NT2/D1 (cell line): ENCODE results near the gene RAPGEF4.

Experiments used
- DNase-seq: peaks from one replicate; pipeline ENCODE4 v3.0.0-alpha.2; 2011; ENCODE audit warnings: low read depth, low spot score
- H3K27me3 ChIP-seq: 2 replicates; pipeline ENCODE4 v1.6.0; 2011; ENCODE audit warnings: mild to moderate bottlenecking; ENCODE audit not compliant: insufficient read length, insufficient read depth
- H3K36me3 ChIP-seq: 2 replicates; pipeline ENCODE4 v1.6.1; 2011; ENCODE audit warnings: mild to moderate bottlenecking, low read length, mixed read lengths; ENCODE audit not compliant: insufficient read depth, insufficient read length
- H3K4me1 ChIP-seq: 2 replicates; pipeline ENCODE4 v1.5.1; 2011; ENCODE audit not compliant: insufficient read depth, insufficient read length
- H3K4me3 ChIP-seq: 2 replicates; pipeline ENCODE4 v1.5.1; 2011; ENCODE audit warnings: low read depth; ENCODE audit not compliant: insufficient read length
- H3K9ac ChIP-seq: 2 replicates; pipeline ENCODE4 v1.6.0; 2011; ENCODE audit warnings: low read depth; ENCODE audit not compliant: insufficient read length
- H3K9me3 ChIP-seq: 2 replicates; pipeline ENCODE4 v1.5.1; 2011; ENCODE audit warnings: mild to moderate bottlenecking, low read length; ENCODE audit not compliant: insufficient read depth
- SUZ12 ChIP-seq: IDR thresholded peaks from 2 replicates; pipeline ENCODE4 v1.6.1; 2011; ENCODE audit not compliant: insufficient read length, insufficient read depth; ENCODE audit errors: extremely low read depth
- YY1 ChIP-seq: IDR thresholded peaks from 2 replicates; pipeline ENCODE4 v1.6.1; 2011; ENCODE audit not compliant: insufficient read length, insufficient read depth
- ZNF274 ChIP-seq: IDR thresholded peaks from 2 replicates; pipeline ENCODE4 v1.6.1; 2011; ENCODE audit warnings: mild to moderate bottlenecking, low read depth, low read length

The RAPGEF4 gene

DNA sequence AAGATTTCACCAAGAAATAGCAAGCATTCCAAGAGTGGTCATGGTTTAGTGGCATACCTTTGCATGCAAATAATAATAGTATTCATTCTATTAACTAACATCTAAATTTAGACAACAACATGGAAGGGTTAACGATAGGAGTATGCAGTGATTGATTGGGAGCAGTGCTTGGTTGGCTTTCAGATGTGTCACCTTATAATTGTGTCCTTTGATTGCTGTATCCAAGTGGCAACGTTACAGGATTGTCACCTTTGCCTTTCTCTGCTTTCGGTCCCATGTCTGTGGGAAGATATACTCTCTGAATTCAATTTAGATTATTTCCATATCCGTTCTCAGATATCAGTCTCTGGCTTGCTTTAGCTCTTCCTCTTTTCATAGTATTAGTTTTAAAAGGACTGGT, 187.2 kb downstream of the RAPGEF4 start:
- Histone ChIP-seq H3K9me3 (no peaks in the 10 kb centered on the region), H3K9ac (no peak overlapping the region), H3K36me3 (no peaks in the 10 kb centered on the region), H3K4me3 (no peak overlapping the region), H3K4me1 (no peaks in the 10 kb centered on the region), H3K27me3 (no peaks in the 10 kb centered on the region)
- TF ChIP-seq YY1 = no peak
- TF ChIP-seq SUZ12 = no peak
- TF ChIP-seq ZNF274 = no peak
- DNase-seq = no peak

DNA sequence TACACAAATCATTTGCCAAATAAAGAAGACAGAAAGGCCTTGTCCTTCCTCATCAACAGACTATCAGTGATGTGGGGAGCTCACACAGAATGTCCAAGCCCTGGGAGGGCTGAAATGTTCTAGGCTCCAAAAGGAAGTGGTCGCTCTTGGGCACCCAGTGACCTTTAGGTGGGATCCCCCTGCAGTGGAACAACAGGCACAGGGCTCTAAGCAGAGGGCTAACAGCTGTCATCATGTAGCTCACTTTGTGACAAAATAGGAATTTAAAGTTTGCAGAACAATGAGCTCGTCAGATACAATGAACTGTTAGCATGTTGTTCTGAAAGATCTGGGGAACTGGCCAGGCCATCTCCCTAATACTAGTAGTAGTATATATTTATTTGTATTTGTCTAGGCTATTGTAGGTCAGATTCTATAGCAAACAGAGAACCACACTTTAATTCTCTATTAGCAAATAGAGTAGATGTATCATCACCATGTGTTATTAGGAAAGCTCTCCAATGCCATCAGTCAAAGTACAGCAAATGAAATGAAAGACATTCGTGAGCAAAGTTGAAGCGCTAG, 188.5 kb downstream of the RAPGEF4 start:
- Histone ChIP-seq H3K9me3 (no peaks in the 10 kb centered on the region), H3K4me1 (no peaks in the 10 kb centered on the region), H3K9ac (no peak overlapping the region), H3K36me3 (no peaks in the 10 kb centered on the region), H3K4me3 (no peak overlapping the region), H3K27me3 (no peaks in the 10 kb centered on the region)
- DNase-seq = no peak
- TF ChIP-seq YY1 = no peak
- TF ChIP-seq ZNF274 = no peak
- no peak for TF ChIP-seq SUZ12

DNA sequence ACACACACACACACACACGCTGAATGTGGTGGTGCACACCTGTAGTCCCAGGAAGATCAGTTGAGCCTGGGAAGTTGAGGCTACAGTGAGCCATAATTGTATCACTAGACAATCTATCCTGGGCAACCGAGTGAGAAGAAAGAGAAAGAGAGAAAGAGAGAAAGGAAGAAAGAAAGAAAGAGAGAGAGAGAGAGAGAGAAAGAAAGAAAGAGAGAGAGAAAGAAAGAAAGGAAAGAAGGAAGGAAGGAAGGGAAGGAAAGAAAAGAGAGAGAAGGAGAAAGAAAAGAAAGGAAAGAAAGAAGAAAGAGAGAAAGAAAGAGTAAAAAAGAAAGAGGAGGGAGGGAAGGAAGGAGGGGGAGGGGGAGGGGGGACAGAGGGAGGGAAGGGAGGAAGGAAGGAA, 190.0 kb downstream of the RAPGEF4 start:
- H3K27me3 ChIP-seq = no peaks in the 10 kb centered on the region
- H3K4me1 ChIP-seq = no peaks in the 10 kb centered on the region
- no peak overlapping the region for H3K9ac ChIP-seq
- DNase-seq = no peak
- no peak for TF ChIP-seq SUZ12
- TF ChIP-seq ZNF274 = no peak
- no peak for TF ChIP-seq YY1
- no peaks in the 10 kb centered on the region for H3K9me3 ChIP-seq
- H3K4me3 ChIP-seq = no peak overlapping the region
- H3K36me3 ChIP-seq = no peaks in the 10 kb centered on the region

DNA sequence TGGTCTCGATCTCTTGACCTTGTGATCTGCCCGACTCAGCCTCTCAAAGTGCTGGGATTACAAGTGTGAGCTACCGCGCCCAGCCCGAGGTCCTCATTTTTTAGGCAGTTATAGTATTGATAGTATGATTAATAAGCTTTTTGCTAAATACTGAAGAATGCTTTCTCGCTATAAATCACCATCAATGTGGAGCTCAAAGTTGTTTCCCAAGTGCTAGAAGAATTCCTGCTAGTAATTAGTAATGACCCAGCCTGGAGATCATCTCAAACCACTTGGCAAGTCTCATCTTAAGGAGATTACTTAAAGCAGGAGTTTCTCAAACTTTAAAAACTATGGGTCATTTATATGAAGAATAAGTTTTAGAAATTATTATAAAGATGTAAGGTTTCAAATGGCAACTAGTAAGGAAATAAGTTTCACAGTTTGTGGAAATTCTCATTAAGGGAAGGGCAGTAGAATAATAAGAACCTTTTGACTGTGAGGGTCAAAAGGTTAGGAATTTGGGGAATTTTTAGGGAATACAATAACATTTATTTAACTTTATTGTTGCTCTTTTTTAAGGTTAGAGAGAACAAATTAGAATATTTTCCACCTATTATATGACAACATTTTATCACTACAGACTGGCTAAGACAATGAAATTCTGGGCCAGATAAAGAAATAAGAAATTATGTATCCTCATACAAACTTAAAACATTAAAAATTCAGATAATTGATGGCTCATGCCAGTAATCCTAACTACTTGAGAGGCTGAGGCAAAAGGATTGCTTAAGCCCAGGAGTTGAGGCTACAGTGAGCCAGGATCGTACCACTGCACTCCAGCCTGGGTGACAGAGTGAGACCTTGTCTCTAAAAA, 191.4 kb downstream of the RAPGEF4 start:
- H3K4me3 ChIP-seq = no peak overlapping the region
- no peak for TF ChIP-seq ZNF274
- no peak for TF ChIP-seq YY1
- TF ChIP-seq SUZ12 = no peak

DNA sequence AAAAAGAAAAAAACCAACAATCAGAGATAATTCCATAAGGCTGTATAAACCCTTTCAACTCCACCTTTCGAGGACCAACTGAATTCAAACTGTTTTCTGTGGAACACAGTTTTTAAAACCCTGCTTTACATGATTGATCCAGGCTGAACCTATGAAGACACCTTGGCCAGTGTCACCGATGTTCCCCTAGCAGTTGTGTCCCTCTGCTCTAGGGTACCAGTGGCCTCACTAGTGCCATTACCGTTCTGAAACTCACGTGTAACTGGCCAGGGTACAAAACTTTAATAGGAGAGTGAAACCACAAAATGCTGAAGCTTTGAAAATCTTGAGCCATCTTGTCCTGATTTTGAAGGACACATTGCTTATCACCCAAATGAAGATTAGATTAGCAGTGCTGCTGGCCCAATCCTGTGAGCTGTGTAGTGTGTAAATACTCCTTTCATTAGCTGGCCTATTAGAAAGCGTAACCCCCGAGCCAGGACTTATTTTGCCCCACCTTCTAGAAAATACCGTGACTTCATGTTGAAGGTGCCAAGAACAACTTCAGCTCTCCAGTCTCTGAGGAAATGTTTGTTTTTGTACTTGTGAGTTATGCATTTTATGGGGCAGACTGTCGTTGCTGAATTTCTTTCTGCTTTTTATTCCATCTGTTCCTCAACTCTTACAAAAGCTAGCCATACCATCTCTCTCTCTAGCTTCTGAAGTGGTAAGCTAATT, 192.2 kb downstream of the RAPGEF4 start:
- Histone ChIP-seq H3K36me3 (no peaks in the 10 kb centered on the region), H3K4me3 (no peak overlapping the region), H3K4me1 (no peaks in the 10 kb centered on the region), H3K27me3 (no peaks in the 10 kb centered on the region), H3K9me3 (no peaks in the 10 kb centered on the region), H3K9ac (no peak overlapping the region)
- DNase-seq = no peak
- no peak for TF ChIP-seq SUZ12
- no peak for TF ChIP-seq YY1
- TF ChIP-seq ZNF274 = no peak

More for the DNA sequence above, 191.4 kb downstream of the RAPGEF4 start:
- Histone ChIP-seq H3K9ac (no peak overlapping the region), H3K4me1 (no peaks in the 10 kb centered on the region), H3K36me3 (no peaks in the 10 kb centered on the region), H3K27me3 (no peaks in the 10 kb centered on the region), H3K9me3 (no peaks in the 10 kb centered on the region)
- DNase-seq = no peak

DNA sequence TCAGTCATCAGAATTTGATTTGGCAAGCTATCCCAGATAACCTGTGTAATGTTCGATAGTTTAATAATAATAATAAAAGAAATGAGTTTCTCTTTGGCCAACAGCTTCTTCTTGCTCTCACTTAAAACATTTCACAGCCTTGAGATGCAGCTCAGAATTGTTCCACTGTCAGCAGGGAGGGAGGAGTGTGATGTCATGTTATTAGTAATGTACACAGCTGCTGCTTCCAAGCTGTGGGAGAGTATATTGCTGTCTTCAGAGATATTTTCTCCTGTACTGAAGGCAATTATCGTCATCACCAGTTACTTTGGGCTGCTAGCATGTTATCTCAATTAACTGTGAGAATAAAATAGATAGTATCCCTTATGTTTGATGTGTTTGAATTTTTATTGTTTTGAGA, 193.1 kb downstream of the RAPGEF4 start:
- no peak for DNase-seq
- no peaks in the 10 kb centered on the region for H3K27me3 ChIP-seq
- TF ChIP-seq YY1 (no peak), SUZ12 (no peak), ZNF274 (no peak)
- no peaks in the 10 kb centered on the region for H3K4me1 ChIP-seq
- no peak overlapping the region for H3K9ac ChIP-seq
- no peaks in the 10 kb centered on the region for H3K9me3 ChIP-seq
- no peaks in the 10 kb centered on the region for H3K36me3 ChIP-seq
- H3K4me3 ChIP-seq = no peak overlapping the region

DNA sequence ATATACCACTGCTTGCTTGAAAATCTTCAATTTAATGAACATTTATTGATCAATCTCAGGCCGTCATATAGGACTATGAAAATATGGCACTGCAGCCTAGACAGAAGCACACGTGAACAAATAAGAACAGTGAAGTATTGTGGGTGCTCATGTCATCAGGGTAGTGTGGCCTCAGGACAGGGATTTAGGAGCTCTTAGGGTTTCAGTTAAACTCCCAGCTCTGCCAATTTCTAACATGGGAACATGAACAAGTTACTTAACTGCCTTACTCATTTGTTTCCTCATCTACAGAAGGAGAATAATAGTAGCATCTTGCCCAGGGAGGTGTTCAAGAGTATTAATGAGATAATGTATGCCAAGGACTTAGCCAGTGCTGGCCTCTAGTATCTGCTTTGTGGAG, 194.0 kb downstream of the RAPGEF4 start:
- H3K27me3 ChIP-seq = no peaks in the 10 kb centered on the region
- H3K4me1 ChIP-seq = no peaks in the 10 kb centered on the region
- TF ChIP-seq YY1 = no peak
- no peak for TF ChIP-seq ZNF274
- TF ChIP-seq SUZ12 = no peak
- no peak overlapping the region for H3K4me3 ChIP-seq
- no peak for DNase-seq
- H3K9me3 ChIP-seq = no peaks in the 10 kb centered on the region
- H3K36me3 ChIP-seq = no peaks in the 10 kb centered on the region
- H3K9ac ChIP-seq = no peak overlapping the region
